NT2/D1 (cell line): ENCODE measurements around the gene TMEM132D.

Experiments
- SUZ12 ChIP-seq: IDR thresholded peaks from 2 replicates; pipeline ENCODE4 v1.6.1; 2011; ENCODE audit not compliant: insufficient read length, insufficient read depth; ENCODE audit errors: extremely low read depth
- YY1 ChIP-seq: IDR thresholded peaks from 2 replicates; pipeline ENCODE4 v1.6.1; 2011; ENCODE audit not compliant: insufficient read length, insufficient read depth
- ZNF274 ChIP-seq: IDR thresholded peaks from 2 replicates; pipeline ENCODE4 v1.6.1; 2011; ENCODE audit warnings: mild to moderate bottlenecking, low read depth, low read length

GRCh38 chr12:129779033-129779432, 124.8 kb downstream of the TMEM132D start:
- TF ChIP-seq YY1 (no peak), ZNF274 (no peak), SUZ12 (no peak)
